H9 (cell line): ENCODE measurements around the gene GNAO1. TPM values are rescaled to one million over a fixed set of nuclear protein-coding genes. Genes with fewer than 3 reads are reported as not detected.

Source experiments
- DNase-seq: peaks from one replicate; pipeline ENCODE4 v3.0.0-alpha.2; 2017
- H2AFZ ChIP-seq: one replicate; pipeline ENCODE4 v1.6.1; 2013; ENCODE audit warnings: mild to moderate bottlenecking, low read length, control low read depth, moderate library complexity
- H2AK5ac ChIP-seq: 2 replicates; pipeline ENCODE4 v1.6.1; 2013; ENCODE audit warnings: low read length, control low read depth, mixed read lengths; ENCODE audit not compliant: insufficient read length
- H2BK120ac ChIP-seq: one replicate; pipeline ENCODE4 v1.6.1; 2013; ENCODE audit warnings: low read depth, mild to moderate bottlenecking, low read length, control low read depth, inconsistent platforms; ENCODE audit not compliant: poor library complexity, severe bottlenecking
- H2BK12ac ChIP-seq: 2 replicates; pipeline ENCODE4 v1.6.1; 2013; ENCODE audit warnings: low read length, control low read depth, mixed read lengths, low read depth; ENCODE audit not compliant: insufficient read length
- H2BK15ac ChIP-seq: 2 replicates; pipeline ENCODE4 v1.6.1; 2013; ENCODE audit warnings: low read depth, low read length, control low read depth
- H2BK20ac ChIP-seq: one replicate; pipeline ENCODE4 v1.6.1; 2013; ENCODE audit warnings: low read depth, mild to moderate bottlenecking, low read length, control low read depth, inconsistent platforms; ENCODE audit not compliant: poor library complexity, severe bottlenecking
- H2BK5ac ChIP-seq: 2 replicates; pipeline ENCODE4 v1.6.1; 2013; ENCODE audit warnings: low read length, control low read depth, mixed read lengths; ENCODE audit not compliant: insufficient read length
- H3K14ac ChIP-seq: 2 replicates; pipeline ENCODE4 v1.6.1; 2013; ENCODE audit warnings: low read length, control low read depth; ENCODE audit not compliant: insufficient read depth
- H3K18ac ChIP-seq: 2 replicates; pipeline ENCODE4 v1.6.1; 2013; ENCODE audit warnings: low read depth, mild to moderate bottlenecking, mixed read lengths, low read length, control low read depth; ENCODE audit not compliant: insufficient read length
- H3K23ac ChIP-seq: 2 replicates; pipeline ENCODE4 v1.6.1; 2013; ENCODE audit warnings: low read length, control low read depth, mixed read lengths, low read depth; ENCODE audit not compliant: insufficient read length
- H3K23me2 ChIP-seq: 2 replicates; pipeline ENCODE4 v1.6.1; 2013; ENCODE audit warnings: low read depth, mild to moderate bottlenecking, mixed read lengths, low read length, control low read depth; ENCODE audit not compliant: insufficient read length, poor library complexity, severe bottlenecking
- H3K27ac ChIP-seq: 2 replicates; pipeline ENCODE4 v1.5.1; 2013; ENCODE audit warnings: low read length, control low read depth, mixed read lengths, low read depth; ENCODE audit not compliant: insufficient read length
- H3K27me3 ChIP-seq: 2 replicates; pipeline ENCODE4 v1.6.1; 2013; ENCODE audit warnings: low read length, control low read depth, inconsistent platforms; ENCODE audit not compliant: insufficient read depth
- H3K4ac ChIP-seq: 2 replicates; pipeline ENCODE4 v1.6.1; 2013; ENCODE audit warnings: low read depth, mild to moderate bottlenecking, control low read depth, inconsistent platforms, low read length, moderate library complexity
- H3K4me1 ChIP-seq: 2 replicates; pipeline ENCODE4 v1.6.1; 2013; ENCODE audit warnings: low read length, control low read depth, inconsistent platforms; ENCODE audit not compliant: insufficient read depth
- H3K4me2 ChIP-seq: 2 replicates; pipeline ENCODE4 v1.6.1; 2013; ENCODE audit warnings: low read length, control low read depth, mixed read lengths; ENCODE audit not compliant: insufficient read length, insufficient read depth
- H3K56ac ChIP-seq: 2 replicates; pipeline ENCODE4 v1.6.1; 2013; ENCODE audit warnings: low read depth, mild to moderate bottlenecking, mixed read lengths, low read length, control low read depth; ENCODE audit not compliant: insufficient read length
- H3K79me1 ChIP-seq: 2 replicates; pipeline ENCODE4 v1.6.1; 2013; ENCODE audit warnings: low read depth, mild to moderate bottlenecking, moderate library complexity, low read length, control low read depth, inconsistent platforms; ENCODE audit not compliant: insufficient read depth, poor library complexity, severe bottlenecking
- H3K79me2 ChIP-seq: 2 replicates; pipeline ENCODE4 v1.6.1; 2013; ENCODE audit warnings: low read length, control low read depth, inconsistent platforms; ENCODE audit not compliant: insufficient read depth
- H3K9ac ChIP-seq: 2 replicates; pipeline ENCODE4 v1.6.1; 2013; ENCODE audit warnings: low read length, control low read depth, mixed read lengths; ENCODE audit not compliant: insufficient read length; ENCODE audit errors: extremely low read depth
- H3K9me3 ChIP-seq: one replicate; pipeline ENCODE4 v1.6.1; 2013; ENCODE audit warnings: low read depth, low read length, inconsistent platforms; ENCODE audit not compliant: control insufficient read depth
- H3T11ph ChIP-seq: one replicate; pipeline ENCODE4 v1.6.1; 2013; ENCODE audit warnings: mild to moderate bottlenecking, low read length, control low read depth, inconsistent platforms
- H4K20me1 ChIP-seq: one replicate; pipeline ENCODE4 v1.6.1; 2013; ENCODE audit not compliant: control insufficient read depth, insufficient read length, insufficient read depth
- H4K5ac ChIP-seq: 2 replicates; pipeline ENCODE4 v1.6.1; 2013; ENCODE audit warnings: low read depth, mild to moderate bottlenecking, mixed read lengths, low read length, control low read depth; ENCODE audit not compliant: insufficient read length
- H4K8ac ChIP-seq: replicated peaks from 2 replicates; pipeline ENCODE4 v1.6.1; 2013; ENCODE audit warnings: low read length, control low read depth, mixed read lengths, low read depth; ENCODE audit not compliant: insufficient read length
- H4K91ac ChIP-seq: 2 replicates; pipeline ENCODE4 v1.6.1; 2013; ENCODE audit warnings: low read depth, mild to moderate bottlenecking, moderate library complexity, mixed read lengths, low read length, control low read depth; ENCODE audit not compliant: insufficient read length
- H3K27ac Mint-ChIP-seq, 3 experiments: 2 replicates in 2 of 3; 3 replicates in 1 of 3; pipeline ENCODE4 v1.8.0; 2020 to 2021; ENCODE audit warnings: mixed read lengths in 3 of 3, mild to moderate bottlenecking in 1 of 3, moderate library complexity in 1 of 3
- H3K27me3 Mint-ChIP-seq: 2 replicates; pipeline ENCODE4 v1.8.0; 2021; ENCODE audit warnings: low read depth, mild to moderate bottlenecking, moderate library complexity, mixed read lengths
- H3K36me3 Mint-ChIP-seq, 3 experiments: 2 replicates in 2 of 3; 3 replicates in 1 of 3; pipeline ENCODE4 v1.8.0; 2020 to 2021; ENCODE audit warnings: low read depth in 3 of 3, mixed read lengths in 3 of 3; ENCODE audit not compliant: insufficient read depth in 1 of 3
- H3K4me1 Mint-ChIP-seq, 2 experiments: 2 replicates each; pipeline ENCODE4 v1.8.0; 2020; ENCODE audit warnings: mixed read lengths in 2 of 2
- H3K4me3 Mint-ChIP-seq, 2 experiments: 2 replicates in 1 of 2; 3 replicates in 1 of 2; pipeline ENCODE4 v1.8.0; 2020 to 2021; ENCODE audit warnings: mild to moderate bottlenecking in 2 of 2, mixed read lengths in 2 of 2, moderate library complexity in 1 of 2
- H3K9me3 Mint-ChIP-seq, 2 experiments: 2 replicates in 1 of 2; 3 replicates in 1 of 2; pipeline ENCODE4 v1.8.0; 2020; ENCODE audit warnings: mild to moderate bottlenecking in 2 of 2, mixed read lengths in 2 of 2, moderate library complexity in 1 of 2
- CTCF ChIP-seq: fragments of 200-600 bp; sonication (generic); conservative IDR thresholded peaks from 3 replicates; pipeline ENCODE4 v1.8.0; 2021; ENCODE audit warnings: antibody characterized with exemption, mild to moderate bottlenecking
- WGBS: extraction: QIAGEN DNeasy Blood & Tissue Kit; methylation state at CpG from one replicate; pipeline ENCODE4 v1.1.7; 2013; ENCODE audit warnings: missing lambda C conversion rate, low lambda C conversion rate, mixed read lengths; ENCODE audit not compliant: insufficient read length; ENCODE audit errors: extremely low coverage; 5-methylcytosine and 5-hydroxymethylcytosine counted together
- total RNA-seq: library from RNA; stranded (reverse); gene quantifications from 2 replicates; pipeline ENCODE4 v1.2.1, GENCODE V29; 2021

Gene GNAO1
- total RNA-seq, 1 experiment from 2014 or later: 16.9 TPM

DNA sequence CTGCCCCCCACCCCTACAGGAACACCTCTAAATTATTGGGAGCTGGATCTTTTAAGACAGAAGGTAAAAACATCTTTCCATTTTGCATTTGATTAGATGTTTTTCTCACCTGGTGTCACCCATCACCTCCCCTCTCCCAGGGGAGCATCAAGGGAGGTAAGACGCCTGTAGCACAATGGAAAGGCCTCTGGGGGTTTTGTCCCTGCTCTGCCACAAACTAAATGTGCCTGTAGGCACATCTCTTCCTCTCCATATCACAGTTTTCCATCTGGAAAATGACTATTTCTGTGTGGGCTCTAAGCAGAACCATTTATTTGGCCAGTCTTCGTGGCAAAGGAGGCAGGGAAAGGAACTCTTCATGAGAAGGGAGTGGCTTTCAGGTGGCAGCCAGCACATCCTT lies 76.6 kb downstream of the GNAO1 start:
- Histone ChIP-seq H2AK5ac (no peak overlapping the region), H3K4ac (no peak overlapping the region), H4K20me1 (no peaks in the 10 kb centered on the region), H3K56ac (no peak overlapping the region), H3K79me1 (no peaks in the 10 kb centered on the region), H3K9me3 (no peaks in the 10 kb centered on the region), H3K27ac (no peak overlapping the region), H3K23ac (no peak overlapping the region), H2BK5ac (no peak overlapping the region), H2BK20ac (no peak overlapping the region), H4K91ac (no peak overlapping the region), H3K79me2 (no peaks in the 10 kb centered on the region), H2BK120ac (no peak overlapping the region), H4K8ac (no peak overlapping the region), H3K9ac (no peak overlapping the region), H2BK15ac (no peak overlapping the region), H3K18ac (no peak overlapping the region), H3K27me3 (no peaks in the 10 kb centered on the region), H3K4me2 (no peak overlapping the region), H3K4me1 (peaks cover 9% of the 10 kb centered on the region; the same call in 1 of the 2 replicates), H3T11ph (no peak overlapping the region), H4K5ac (no peak overlapping the region), H3K14ac (no peak overlapping the region), H3K23me2 (no peaks in the 10 kb centered on the region), H2AFZ (no peak overlapping the region), H2BK12ac (no peak overlapping the region)
- Mint-ChIP-seq H3K27ac (no peak overlapping the region; a peak in 1 of 7 replicates), H3K9me3 (no peaks in the 10 kb centered on the region), H3K27me3 (no peaks in the 10 kb centered on the region), H3K4me3 (no peak overlapping the region), H3K4me1 (peaks cover 27 to 30% of the 10 kb centered on the region in 2 experiments), H3K36me3 (0 out of 7 replicates have a peak, but pooled peaks cover 0 to 2% (median under 1%) of the 10 kb centered on the region in 3 experiments)
- no CpG with 5 or more reads among the region's 2 CpGs for WGBS
- no peak for TF ChIP-seq CTCF
- DNase-seq: no peak
